GM12892 (cell line): ENCODE data around the gene PPP1R18.

Experiments used
- POLR2A ChIP-seq: IDR thresholded peaks from 2 replicates; pipeline ENCODE4 v1.6.1; 2011; ENCODE audit warnings: low read depth, low read length, control low read depth
- POLR2AphosphoS5 ChIP-seq: IDR thresholded peaks from 2 replicates; pipeline ENCODE4 v1.6.1; 2011; ENCODE audit warnings: low read depth, low read length, control low read depth
- TAF1 ChIP-seq: IDR thresholded peaks from 2 replicates; pipeline ENCODE4 v1.6.1; 2011; ENCODE audit warnings: low read depth, mild to moderate bottlenecking, control low read depth, low read length, borderline replicate concordance

GRCh38 chr6:30688569-30688968 lies 2.1 kb upstream of the PPP1R18 start:
- TF ChIP-seq POLR2A = no peak
- no peak for TF ChIP-seq POLR2AphosphoS5
- no peak for TF ChIP-seq TAF1
